Bone marrow (tissue), 2 donors: Measurements from ENCODE around the gene SPSB3.

Source experiments
- DNase-seq, 2 donors: peaks; one replicate each; lab custom pipeline; 2025; lab: John Stamatoyannopoulos, UW

The SPSB3 gene

GRCh38 chr16:1763521-1764511 is 18.6 kb downstream of the SPSB3 start:
- no peak for DNase-seq

GRCh38 chr16:1762879-1763520 is 19.4 kb downstream of the SPSB3 start:
- no peak for DNase-seq

GRCh38 chr16:1762196-1762878 is 20.0 kb downstream of the SPSB3 start:
- DNase-seq = no peak

GRCh38 chr16:1761751-1762150 is 20.6 kb downstream of the SPSB3 start:
- DNase-seq = no peak

- no peak for DNase-seq
Observed at GRCh38 chr16:1760911-1761310, 21.5 kb downstream of the SPSB3 start.

- DNase-seq = no peak
Observed at GRCh38 chr16:1759511-1759910, 22.9 kb downstream of the SPSB3 start.

GRCh38 chr16:1758923-1759322 is 23.4 kb downstream of the SPSB3 start:
- DNase-seq = no peak

GRCh38 chr16:1757714-1758461 is 24.5 kb downstream of the SPSB3 start:
- no peak for DNase-seq

GRCh38 chr16:1754204-1754603 is 28.2 kb downstream of the SPSB3 start:
- DNase-seq = no peak

- no peak for DNase-seq
Observed at GRCh38 chr16:1752853-1753252, 29.5 kb downstream of the SPSB3 start.

- DNase-seq = no peak
Observed at GRCh38 chr16:1751946-1752345, 30.4 kb downstream of the SPSB3 start.

- no peak for DNase-seq
Observed at GRCh38 chr16:1749152-1750117, 32.9 kb downstream of the SPSB3 start.

GRCh38 chr16:1747934-1748333 is 34.4 kb downstream of the SPSB3 start:
- DNase-seq = no peak

GRCh38 chr16:1746693-1747195 is 35.6 kb downstream of the SPSB3 start:
- DNase-seq = no peak

GRCh38 chr16:1745900-1746692 is 36.3 kb downstream of the SPSB3 start:
- no peak for DNase-seq

GRCh38 chr16:1745181-1745899 is 37.0 kb downstream of the SPSB3 start:
- no peak for DNase-seq

GRCh38 chr16:1744338-1744840 is 38.0 kb downstream of the SPSB3 start:
- DNase-seq = no peak

- DNase-seq = no peak
Observed at GRCh38 chr16:1743376-1744337, 38.7 kb downstream of the SPSB3 start.
